GM18520 (cell line): ENCODE results near the gene HUNK.

Source experiments
- ATAC-seq: cut with Tn5 transposase; IDR thresholded peaks from one replicate; pipeline ENCODE4 v1.9.1; 2021; ENCODE audit not compliant: unreplicated experiment

HUNK gene

GRCh38 chr21:31895077-31895835 is 22.4 kb downstream of the HUNK start:
- no peak for ATAC-seq

- ATAC-seq, result no peak
Measured at GRCh38 chr21:31896019-31896418, 23.2 kb downstream of the HUNK start.

GRCh38 chr21:31897311-31897710 is 24.5 kb downstream of the HUNK start:
- ATAC-seq, result no peak

- no peak for ATAC-seq
Measured at GRCh38 chr21:31898933-31899630, 26.3 kb downstream of the HUNK start.

- no peak for ATAC-seq
Measured at GRCh38 chr21:31900121-31900895, 27.5 kb downstream of the HUNK start.

GRCh38 chr21:31901315-31901714 is 28.5 kb downstream of the HUNK start:
- ATAC-seq, result no peak

- no peak for ATAC-seq
Measured at GRCh38 chr21:31902438-31902837, 29.6 kb downstream of the HUNK start.

GRCh38 chr21:31903896-31904295 is 31.1 kb downstream of the HUNK start:
- no peak for ATAC-seq

- no peak for ATAC-seq
Measured at GRCh38 chr21:31905503-31906451, 33.0 kb downstream of the HUNK start.

GRCh38 chr21:31908106-31909031 is 35.5 kb downstream of the HUNK start:
- ATAC-seq, result no peak

GRCh38 chr21:31909153-31910073 is 36.6 kb downstream of the HUNK start:
- no peak for ATAC-seq

GRCh38 chr21:31910074-31910470 is 37.3 kb downstream of the HUNK start:
- ATAC-seq, result no peak

- no peak for ATAC-seq
Measured at GRCh38 chr21:31911138-31911907, 38.5 kb downstream of the HUNK start.

GRCh38 chr21:31912501-31912900 is 39.7 kb downstream of the HUNK start:
- ATAC-seq, result no peak

- no peak for ATAC-seq
Measured at GRCh38 chr21:31913182-31913608, 40.4 kb downstream of the HUNK start.

- ATAC-seq, result no peak
Measured at GRCh38 chr21:31914472-31914871, 41.7 kb downstream of the HUNK start.

GRCh38 chr21:31915566-31915965 is 42.7 kb downstream of the HUNK start:
- no peak for ATAC-seq

- ATAC-seq, result no peak
Measured at GRCh38 chr21:31917108-31917507, 44.3 kb downstream of the HUNK start.
